Fibroblast of lung (primary cell): Measurements from ENCODE around the gene IGSF9B. TPM values are rescaled to one million over a fixed set of nuclear protein-coding genes. Genes with fewer than 3 reads are reported as not detected.

Experiments
- DNase-seq, 2 donors: peaks; one replicate each; pipeline versions ENCODE4 v3.0.0 to v3.0.0-alpha.2; 2010; ENCODE audit warnings: low read depth in 2 of 2
- H2AFZ ChIP-seq: 2 replicates; pipeline ENCODE4 v1.5.1; 2012; ENCODE audit warnings: low read length, control low read depth, inconsistent platforms
- H3K27ac ChIP-seq: 2 replicates; pipeline ENCODE4 v1.5.1; 2011; ENCODE audit warnings: low read length, control low read depth; ENCODE audit not compliant: insufficient read depth
- H3K27me3 ChIP-seq: 2 replicates; pipeline ENCODE4 v1.5.1; 2011; ENCODE audit warnings: mild to moderate bottlenecking, low read length; ENCODE audit not compliant: control insufficient read depth, insufficient read depth
- H3K36me3 ChIP-seq: 2 replicates; pipeline ENCODE4 v1.5.1; 2011; ENCODE audit warnings: low read length; ENCODE audit not compliant: control insufficient read depth, insufficient read depth
- H3K4me1 ChIP-seq: 2 replicates; pipeline ENCODE4 v1.5.1; 2011; ENCODE audit warnings: low read length; ENCODE audit not compliant: control insufficient read depth, insufficient read depth; ENCODE audit errors: extremely low read depth
- H3K4me2 ChIP-seq: 2 replicates; pipeline ENCODE4 v1.5.1; 2011; ENCODE audit warnings: low read length, control low read depth; ENCODE audit not compliant: insufficient read depth; ENCODE audit errors: extremely low read depth
- H3K4me3 ChIP-seq, 4 experiments: fragments of 200-600 bp in 1 of 4; sonication (generic) in 1 of 4; replicated peaks in 1 of 4; 2 replicates each; pipeline ENCODE4 v1.5.1; 2011 to 2016; ENCODE audit warnings: low read length in 4 of 4, low read depth in 3 of 4, mild to moderate bottlenecking in 3 of 4, control low read depth in 2 of 4, inconsistent platforms in 1 of 4, mixed read lengths in 1 of 4; ENCODE audit not compliant: insufficient read depth in 1 of 4; ENCODE audit errors: control extremely low read depth in 1 of 4
- H3K79me2 ChIP-seq: 2 replicates; pipeline ENCODE4 v1.5.1; 2012; ENCODE audit warnings: mild to moderate bottlenecking, low read length, inconsistent platforms; ENCODE audit not compliant: control insufficient read depth, insufficient read depth
- H3K9ac ChIP-seq: 2 replicates; pipeline ENCODE4 v1.5.1; 2011; ENCODE audit warnings: mild to moderate bottlenecking, low read length, control low read depth; ENCODE audit not compliant: insufficient read depth
- H3K9me3 ChIP-seq: 2 replicates; pipeline ENCODE4 v1.5.1; 2012; ENCODE audit warnings: low read depth, low read length; ENCODE audit not compliant: control insufficient read depth, insufficient read depth
- H4K20me1 ChIP-seq: 2 replicates; pipeline ENCODE4 v1.5.1; 2011; ENCODE audit warnings: low read length; ENCODE audit not compliant: control insufficient read depth, insufficient read depth; ENCODE audit errors: extremely low read depth
- CTCF ChIP-seq, 2 donors: IDR thresholded peaks in 1 of 2; conservative IDR thresholded peaks in 1 of 2; 1 replicate in 1 of 2; 2 replicates in 1 of 2; pipeline ENCODE4 v1.5.1; 2011 to 2012; ENCODE audit warnings: low read length in 2 of 2, control low read depth in 1 of 2, inconsistent platforms in 1 of 2, low read depth in 1 of 2, mild to moderate bottlenecking in 1 of 2
- EZH2 ChIP-seq: IDR thresholded peaks from 2 replicates; pipeline ENCODE4 v1.5.1; 2012; ENCODE audit warnings: low read length, control low read depth, mild to moderate bottlenecking; ENCODE audit errors: missing control alignments
- polyA plus RNA-seq, 2 donors: library from polyadenylated mRNA; depleted of rRNA in 1 of 2; stranded (reverse) in 1 of 2; unstranded in 1 of 2; fragments of >200 nt; gene quantifications; 2 replicates each; pipeline ENCODE4 v1.2.1, GENCODE V29; 2011 to 2012; ENCODE audit warnings: missing spikeins in 1 of 2
- total RNA-seq: library from RNA; depleted of rRNA; stranded (reverse); fragments of >200 nt; gene quantifications from 2 replicates; pipeline ENCODE4 v1.2.1, GENCODE V29; 2014

IGSF9B gene
- total and polyA plus RNA-seq, 2 donors (not counting 1 experiment from before 2014, with no cell fraction given): under 0.01 TPM; not detected in 1

- Histone ChIP-seq H3K4me1 (no peaks in the 10 kb centered on the region), H3K4me3 (no peak overlapping the region), H3K27ac (no peak overlapping the region), H3K9me3 (no peaks in the 10 kb centered on the region), H3K36me3 (no peaks in the 10 kb centered on the region), H3K4me2 (no peak overlapping the region), H2AFZ (no peak overlapping the region), H3K27me3 (peaks cover 2% of the 10 kb centered on the region), H3K79me2 (no peaks in the 10 kb centered on the region), H3K9ac (no peak overlapping the region), H4K20me1 (no peaks in the 10 kb centered on the region)
- TF ChIP-seq CTCF (conservative IDR thresholded peaks at IDR 0.05 in 1 of 2, IDR thresholded peaks at IDR 0.05 in 1 of 2; ENCODE audit: low read depth in 1 of 2, low read length in 2 of 2): no peak
- DNase-seq: no peak
Measured at GRCh38 chr11:134001088-134001487, 44.3 kb upstream of the IGSF9B start.

- Histone ChIP-seq H3K9me3 (no peaks in the 10 kb centered on the region), H3K4me3 (no peak overlapping the region), H3K27me3 (no peaks in the 10 kb centered on the region), H3K27ac (no peak overlapping the region), H3K79me2 (no peaks in the 10 kb centered on the region), H3K9ac (no peak overlapping the region), H3K4me1 (no peaks in the 10 kb centered on the region), H2AFZ (no peak overlapping the region), H3K4me2 (no peak overlapping the region), H3K36me3 (no peaks in the 10 kb centered on the region), H4K20me1 (no peaks in the 10 kb centered on the region)
- DNase-seq: no peak
- TF ChIP-seq CTCF (conservative IDR thresholded peaks at IDR 0.05 in 1 of 2, IDR thresholded peaks at IDR 0.05 in 1 of 2; ENCODE audit: low read depth in 1 of 2, low read length in 2 of 2): no peak
- no peak for TF ChIP-seq EZH2
Measured at GRCh38 chr11:133999355-133999754, 42.6 kb upstream of the IGSF9B start.

- H3K9me3 ChIP-seq: no peaks in the 10 kb centered on the region
- H3K4me1 ChIP-seq: no peaks in the 10 kb centered on the region
- H3K27ac ChIP-seq: no peak overlapping the region
- no peak for DNase-seq
- no peak overlapping the region for H3K4me3 ChIP-seq
- no peak overlapping the region for H3K9ac ChIP-seq
- no peaks in the 10 kb centered on the region for H3K27me3 ChIP-seq
- H4K20me1 ChIP-seq: no peaks in the 10 kb centered on the region
- H3K36me3 ChIP-seq: no peaks in the 10 kb centered on the region
- TF ChIP-seq CTCF (conservative IDR thresholded peaks at IDR 0.05 in 1 of 2, IDR thresholded peaks at IDR 0.05 in 1 of 2; ENCODE audit: low read depth in 1 of 2, low read length in 2 of 2) (no peak), EZH2 (no peak)
- H3K79me2 ChIP-seq: no peaks in the 10 kb centered on the region
- no peak overlapping the region for H3K4me2 ChIP-seq
- no peak overlapping the region for H2AFZ ChIP-seq
Measured at GRCh38 chr11:133997554-133997953, 40.8 kb upstream of the IGSF9B start.
